HG02642 (cell line): ENCODE data around the gene EGFR.
"Not testable (repeated sequence)": the region's sequence is repeated elsewhere in the genome, so short reads cannot be mapped to it uniquely, and the experiment has no call there.

Source experiments
- ATAC-seq: cut with Tn5 transposase; IDR thresholded peaks from one replicate; pipeline ENCODE4 v1.9.1; 2021; ENCODE audit warnings: mild to moderate bottlenecking; ENCODE audit not compliant: unreplicated experiment, poor library complexity

Gene EGFR

DNA sequence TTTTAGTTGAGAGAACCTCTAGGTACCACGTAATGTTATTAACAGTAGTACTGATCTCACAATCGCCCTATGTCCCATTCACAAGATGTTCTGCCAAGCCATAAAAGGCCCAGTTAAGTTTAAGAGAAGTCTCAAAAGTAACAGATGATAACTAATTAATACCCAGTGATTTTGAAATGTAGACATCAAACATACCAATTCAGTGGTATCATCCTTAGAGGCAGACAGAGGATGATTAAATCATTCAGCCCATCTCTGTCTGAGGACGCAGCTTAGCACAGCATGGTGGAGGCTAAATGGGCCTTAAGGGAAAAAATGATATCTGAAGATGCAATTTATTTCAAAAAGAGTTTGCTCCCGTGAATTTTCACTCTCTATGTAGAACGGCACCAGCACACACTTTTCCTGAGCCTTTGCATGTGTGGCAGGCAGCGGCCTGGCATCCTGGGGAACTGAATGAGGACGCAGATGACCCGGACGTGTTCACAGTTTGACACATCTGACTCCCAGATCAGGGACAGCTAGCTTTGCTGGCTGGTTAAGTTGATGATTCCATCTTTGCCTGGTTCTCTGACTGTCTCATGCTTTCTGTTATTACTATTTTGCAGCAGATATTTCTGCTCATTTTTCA lies 13.4 kb downstream of the EGFR start:
- ATAC-seq = no peak

DNA sequence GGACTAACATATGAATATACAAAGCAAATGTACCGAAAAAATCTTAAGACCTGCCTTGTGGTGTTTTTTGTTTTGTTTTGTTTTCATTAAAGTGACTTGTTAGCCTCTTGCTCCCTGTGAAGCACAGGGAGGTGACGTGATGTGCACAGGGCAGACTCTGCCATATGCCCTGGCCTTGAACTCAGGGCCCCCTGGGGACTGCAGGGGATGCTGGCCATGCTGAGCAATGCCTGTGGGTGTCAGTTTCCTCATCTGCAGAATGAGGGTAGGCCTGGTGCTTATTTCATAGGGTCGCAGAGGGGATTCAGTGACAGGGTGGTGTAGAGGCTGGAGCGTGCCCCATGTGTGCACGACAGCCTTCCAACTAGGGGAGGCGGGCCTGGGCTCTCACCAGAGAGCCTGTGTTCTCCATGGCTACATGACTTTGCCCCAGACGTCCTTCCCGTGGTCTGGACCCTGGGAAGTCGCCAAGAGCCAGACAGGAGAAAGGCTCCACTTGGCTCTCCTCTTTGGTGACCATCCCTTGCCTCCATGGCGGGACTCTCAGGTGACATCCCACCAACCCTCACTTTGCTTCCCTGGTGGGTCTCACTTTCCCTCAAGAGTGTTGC lies 14.5 kb downstream of the EGFR start:
- ATAC-seq = no peak

- ATAC-seq = no peak
Measured at GRCh38 chr7:55034776-55035175, 16.0 kb downstream of the EGFR start.

DNA sequence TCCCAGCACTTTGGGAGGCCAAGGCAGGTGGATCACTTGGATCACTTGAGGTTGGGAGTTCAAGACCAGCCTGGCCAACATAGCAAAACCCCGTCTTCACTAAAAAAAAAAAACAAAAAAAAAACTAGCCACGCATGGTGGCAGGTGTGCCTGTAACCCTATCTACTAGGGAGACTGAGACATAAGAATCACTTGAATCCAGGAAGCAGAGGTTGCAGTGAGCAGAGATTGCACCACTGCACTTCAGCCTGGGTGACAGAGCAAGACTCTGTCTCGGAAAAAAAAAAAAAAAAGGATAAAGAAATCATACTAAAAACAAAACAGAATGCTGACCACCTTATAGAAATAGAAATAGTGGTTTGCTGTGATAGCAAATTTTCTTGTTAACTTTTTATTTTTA lies 16.6 kb downstream of the EGFR start:
- ATAC-seq = not testable (repeated sequence)

- ATAC-seq = no peak
Measured at GRCh38 chr7:55036950-55037736, 18.3 kb downstream of the EGFR start.

DNA sequence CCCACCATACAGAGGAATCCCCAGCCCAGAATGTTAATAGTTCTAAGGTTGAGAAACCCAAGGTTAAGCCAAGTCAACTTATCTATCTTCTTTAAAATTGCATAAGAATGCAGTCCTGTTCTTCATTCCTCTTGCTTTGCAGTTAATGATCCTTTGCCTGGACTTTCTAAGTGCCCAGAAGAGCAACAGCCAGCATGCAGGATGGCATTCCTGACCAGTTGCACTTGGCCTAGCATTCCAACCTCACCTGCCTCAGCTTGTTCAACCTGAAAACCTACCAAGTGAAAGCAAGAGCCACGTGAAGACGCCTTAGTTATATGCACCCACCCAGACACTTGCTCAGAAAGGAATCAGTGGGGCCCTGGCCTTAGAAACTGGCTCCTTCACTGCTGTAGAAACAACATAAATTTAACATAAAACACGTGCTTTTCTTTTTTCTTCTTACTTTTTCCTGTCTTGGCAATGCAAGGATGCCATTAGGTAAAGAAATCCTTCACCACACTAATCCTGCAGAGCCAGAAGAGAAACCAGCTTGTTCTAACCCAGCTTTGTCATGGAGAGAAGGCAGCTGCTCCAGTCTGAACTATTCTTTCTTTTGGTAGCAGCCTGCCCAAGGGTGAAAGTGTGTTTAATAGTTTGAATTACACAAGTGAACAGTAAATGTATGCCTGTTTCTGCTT lies 25.0 kb downstream of the EGFR start:
- ATAC-seq = no peak

GRCh38 chr7:55044371-55044717 lies 25.5 kb downstream of the EGFR start:
- ATAC-seq = no peak

GRCh38 chr7:55044791-55045190 lies 26.0 kb downstream of the EGFR start:
- no peak for ATAC-seq

- ATAC-seq = no peak
Measured at GRCh38 chr7:55046582-55047342, 27.9 kb downstream of the EGFR start.

DNA sequence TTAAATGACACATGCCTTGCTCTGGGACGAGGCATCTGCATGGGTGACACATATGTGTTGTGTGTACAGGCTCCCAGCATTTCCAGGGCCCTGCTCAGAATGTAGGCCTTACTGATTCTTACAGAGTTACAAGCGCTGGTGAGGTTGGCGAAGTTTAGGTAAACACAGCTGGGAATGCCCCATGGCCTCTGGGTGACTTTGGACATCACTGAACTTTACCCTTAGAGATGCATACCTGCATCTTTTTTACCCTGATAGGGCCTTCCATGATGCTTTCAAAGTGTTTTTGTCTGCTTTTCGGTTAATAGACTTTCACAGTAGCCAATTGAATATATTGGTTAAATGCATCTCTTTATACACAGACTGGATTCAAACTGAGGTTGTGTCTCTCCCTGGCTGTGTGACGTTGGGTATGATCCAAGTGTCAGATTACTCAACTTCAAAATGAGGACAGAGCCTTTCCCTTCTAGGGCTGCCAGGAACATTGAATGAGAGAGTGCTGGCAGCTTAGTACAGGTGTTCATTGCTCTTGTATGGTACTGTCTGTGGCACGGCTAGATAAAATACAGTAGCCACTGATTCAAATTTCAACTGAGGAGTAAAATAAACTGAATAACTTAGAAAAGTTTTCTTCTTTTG lies 29.5 kb downstream of the EGFR start:
- ATAC-seq = no peak

GRCh38 chr7:55050281-55050680 lies 31.5 kb downstream of the EGFR start:
- no peak for ATAC-seq

GRCh38 chr7:55052081-55052480 lies 33.3 kb downstream of the EGFR start:
- no peak for ATAC-seq

GRCh38 chr7:55052741-55053427 lies 34.1 kb downstream of the EGFR start:
- ATAC-seq = no peak

DNA sequence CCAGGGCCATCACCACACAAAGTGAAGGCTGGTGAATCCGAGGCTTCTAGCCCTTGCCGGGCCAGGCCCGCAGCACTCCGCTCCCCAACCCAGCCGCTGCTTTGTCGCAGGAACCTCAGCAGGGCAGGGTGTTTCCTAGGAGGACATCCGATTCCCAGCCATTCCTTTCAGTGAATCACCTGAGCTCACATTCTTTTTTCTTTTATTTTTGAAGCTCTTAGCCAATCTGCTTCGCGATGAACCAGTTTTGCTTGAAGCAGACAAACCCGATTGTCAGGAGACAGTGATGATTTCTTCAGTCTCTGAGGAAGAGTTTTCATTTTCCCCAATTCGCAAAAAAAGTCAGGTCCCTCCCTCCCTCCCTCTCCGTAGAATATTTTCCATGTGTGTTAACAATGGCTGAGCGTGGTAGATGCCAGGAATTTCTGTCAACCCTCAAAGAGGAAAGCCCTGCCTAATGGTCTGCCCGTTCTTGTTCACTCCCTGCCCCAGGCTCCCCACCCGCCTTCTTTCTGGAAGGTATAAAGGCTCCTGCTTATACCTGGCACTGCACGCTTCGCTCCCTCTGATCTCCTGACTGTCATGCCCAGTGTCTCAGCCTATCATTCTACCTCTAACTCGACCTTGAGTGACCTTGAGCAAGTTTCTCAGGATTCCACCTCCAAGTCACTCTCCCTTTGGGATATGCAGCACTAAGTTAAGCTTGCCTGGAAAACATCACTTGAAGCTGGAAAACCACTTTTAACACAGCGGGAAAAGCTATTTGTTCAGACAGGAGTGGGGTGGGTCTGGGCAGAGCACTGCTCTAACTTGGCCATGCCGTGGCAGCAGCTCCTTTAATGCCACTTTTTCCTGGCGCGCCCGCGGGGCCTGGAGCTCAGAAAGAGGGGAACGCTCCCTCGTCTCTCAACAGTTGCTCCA lies 35.1 kb downstream of the EGFR start:
- no peak for ATAC-seq

DNA sequence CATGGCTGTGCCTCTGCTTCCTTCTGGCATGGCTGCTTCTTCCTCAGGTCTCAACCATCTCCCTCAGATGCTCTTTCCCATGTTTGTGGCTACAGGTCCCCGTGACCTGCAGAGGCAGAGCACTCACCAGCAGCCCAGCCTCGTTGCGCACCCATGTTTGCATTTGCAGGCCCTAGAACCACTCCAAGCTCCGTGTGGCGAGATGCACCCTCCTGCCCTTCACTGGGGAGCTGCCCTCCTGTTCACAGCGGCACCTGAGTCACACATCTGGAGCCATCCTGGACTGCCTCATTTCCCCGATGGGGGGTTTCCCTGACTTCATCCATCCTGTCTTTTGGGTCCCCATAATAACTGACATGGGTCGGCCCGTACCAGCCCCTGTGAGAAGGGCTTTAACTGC lies 35.9 kb downstream of the EGFR start:
- ATAC-seq = no peak

DNA sequence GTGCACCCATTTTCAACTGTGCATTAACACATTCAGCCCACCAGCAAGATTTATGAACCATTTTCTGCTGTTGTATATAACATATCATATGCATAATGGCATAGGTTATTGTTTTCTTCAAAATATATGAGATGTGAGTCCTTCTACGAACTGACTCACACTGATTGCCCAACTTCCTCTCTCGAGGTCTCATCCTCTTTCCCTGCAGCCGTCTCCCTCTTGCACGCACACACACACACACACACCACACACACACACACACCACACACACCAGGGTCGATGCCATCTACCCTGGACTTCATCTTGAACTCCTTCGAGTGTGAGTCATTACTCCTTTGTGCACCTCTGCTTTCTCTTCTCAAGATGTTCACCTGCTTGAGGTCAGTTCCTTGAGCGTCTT lies 36.7 kb downstream of the EGFR start:
- no peak for ATAC-seq

DNA sequence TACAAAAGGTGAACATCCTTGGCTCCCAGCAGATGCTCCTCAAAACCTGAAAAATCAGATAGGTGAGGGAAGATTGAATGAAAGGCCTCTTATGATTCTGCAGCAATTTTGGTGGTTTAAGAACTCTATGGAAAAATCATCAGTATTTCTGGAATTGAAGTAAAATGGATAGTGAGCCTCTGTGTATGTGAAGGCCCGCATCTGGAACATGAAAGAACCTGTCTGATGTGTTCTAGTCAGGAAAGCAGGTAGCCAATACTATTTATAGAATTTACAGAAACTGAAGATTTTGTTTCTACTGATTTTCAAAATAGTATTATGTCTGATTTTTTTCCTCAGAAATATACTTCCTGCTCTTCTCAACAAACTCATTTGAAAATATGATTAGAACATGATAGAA lies 37.3 kb downstream of the EGFR start:
- no peak for ATAC-seq
